HUES6 (cell line): ENCODE measurements around the gene TBC1D9B.

Experiments
- H3K27ac ChIP-seq: 2 replicates; pipeline ENCODE4 v1.7.0; 2013; ENCODE audit warnings: low read depth, mild to moderate bottlenecking, low read length, inconsistent platforms
- H3K27me3 ChIP-seq: 2 replicates; pipeline ENCODE4 v1.6.1; 2013; ENCODE audit warnings: low read length; ENCODE audit not compliant: control insufficient read depth, insufficient read depth
- H3K36me3 ChIP-seq: 2 replicates; pipeline ENCODE4 v1.6.1; 2013; ENCODE audit warnings: low read length; ENCODE audit not compliant: control insufficient read depth, insufficient read depth
- H3K4me1 ChIP-seq: 2 replicates; pipeline ENCODE4 v1.6.1; 2013; ENCODE audit warnings: low read length; ENCODE audit not compliant: control insufficient read depth, insufficient read depth
- H3K4me3 ChIP-seq: 2 replicates; pipeline ENCODE4 v1.5.1; 2013; ENCODE audit warnings: low read depth, low read length
- H3K9ac ChIP-seq: one replicate; pipeline ENCODE4 v1.6.1; 2013; ENCODE audit warnings: mild to moderate bottlenecking, low read length
- H3K9me3 ChIP-seq: 2 replicates; pipeline ENCODE4 v1.6.1; 2013; ENCODE audit warnings: low read depth, low read length; ENCODE audit not compliant: control insufficient read depth, insufficient read depth

Gene TBC1D9B

GRCh38 chr5:179893958-179894895 lies 13.5 kb downstream of the TBC1D9B start:
- Histone ChIP-seq H3K27ac (no peak overlapping the region), H3K4me1 (peaks cover 12% of the 10 kb centered on the region; the same call in 1 of the 2 replicates), H3K9ac (no peak overlapping the region), H3K4me3 (no peak overlapping the region), H3K36me3 (peaks cover 74% of the 10 kb centered on the region), H3K27me3 (no peaks in the 10 kb centered on the region), H3K9me3 (no peaks in the 10 kb centered on the region)

- Histone ChIP-seq H3K9me3 (no peaks in the 10 kb centered on the region), H3K27ac (no peak overlapping the region), H3K4me3 (no peak overlapping the region), H3K4me1 (peaks cover 12% of the 10 kb centered on the region; the same call in 1 of the 2 replicates), H3K9ac (no peak overlapping the region), H3K27me3 (no peaks in the 10 kb centered on the region), H3K36me3 (peaks cover 74% of the 10 kb centered on the region)
Observed at GRCh38 chr5:179893076-179893957, 14.4 kb downstream of the TBC1D9B start.

DNA sequence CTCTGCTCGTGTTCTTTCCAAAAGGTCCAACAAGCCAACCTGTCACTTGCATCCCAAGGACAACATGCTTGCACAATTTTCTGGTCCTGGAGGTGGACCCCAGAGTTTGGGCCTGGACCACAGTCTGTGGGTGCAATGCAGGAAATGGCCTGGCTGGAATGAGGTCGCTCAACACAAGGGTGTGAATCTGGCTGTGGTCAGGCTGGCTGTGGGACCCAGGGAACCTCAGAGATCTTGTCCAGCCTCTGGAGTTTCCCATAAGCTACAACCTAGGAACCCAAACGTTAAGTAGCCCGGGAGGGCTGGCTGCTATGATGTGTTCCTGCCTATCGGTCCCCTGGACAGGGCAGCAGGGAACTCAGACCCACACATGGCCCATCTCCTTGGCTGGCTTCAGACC lies 15.4 kb downstream of the TBC1D9B start:
- Histone ChIP-seq H3K36me3 (peaks cover 78% of the 10 kb centered on the region), H3K27me3 (no peaks in the 10 kb centered on the region), H3K4me3 (no peak overlapping the region), H3K9me3 (no peaks in the 10 kb centered on the region), H3K27ac (no peak overlapping the region), H3K9ac (no peak overlapping the region), H3K4me1 (peaks cover 12% of the 10 kb centered on the region; the same call in 1 of the 2 replicates)

GRCh38 chr5:179890751-179891682 lies 16.7 kb downstream of the TBC1D9B start:
- peaks cover 85% of the 10 kb centered on the region for H3K36me3 ChIP-seq
- H3K9ac ChIP-seq = no peak overlapping the region
- H3K27me3 ChIP-seq = no peaks in the 10 kb centered on the region
- no peaks in the 10 kb centered on the region for H3K9me3 ChIP-seq
- H3K4me3 ChIP-seq = no peak overlapping the region
- H3K4me1 ChIP-seq = peaks cover 9% of the 10 kb centered on the region; the same call in 1 of the 2 replicates
- no peak overlapping the region for H3K27ac ChIP-seq

DNA sequence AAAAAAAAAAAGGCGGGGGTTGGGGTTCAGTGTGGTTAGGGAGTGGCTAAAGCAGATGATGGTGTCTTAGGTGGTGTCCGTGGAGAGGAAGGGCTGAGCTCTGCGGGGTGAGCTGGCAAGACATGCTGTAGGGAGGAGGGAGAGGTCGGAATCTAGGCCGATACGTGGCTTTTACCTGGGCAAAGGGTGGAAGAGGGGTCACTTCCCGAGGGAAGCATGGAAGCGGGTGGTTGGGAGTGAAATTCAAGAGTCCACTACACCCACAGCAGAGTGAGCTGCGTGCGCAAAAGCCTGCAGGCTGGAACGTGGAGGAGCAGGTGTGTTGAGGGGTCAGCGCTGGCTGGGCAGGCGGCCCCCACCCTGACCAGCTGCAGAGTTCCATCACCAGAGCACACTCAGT lies 17.8 kb downstream of the TBC1D9B start:
- H3K9ac ChIP-seq = no peak overlapping the region
- H3K4me1 ChIP-seq = no peaks in the 10 kb centered on the region
- H3K36me3 ChIP-seq = peaks cover 91% of the 10 kb centered on the region
- no peak overlapping the region for H3K4me3 ChIP-seq
- peaks cover 1% of the 10 kb centered on the region; the same call in 1 of the 2 replicates for H3K9me3 ChIP-seq
- H3K27ac ChIP-seq = no peak overlapping the region
- H3K27me3 ChIP-seq = no peaks in the 10 kb centered on the region

- H3K4me3 ChIP-seq = no peak overlapping the region
- peaks cover 93% of the 10 kb centered on the region for H3K36me3 ChIP-seq
- no peaks in the 10 kb centered on the region for H3K27me3 ChIP-seq
- no peaks in the 10 kb centered on the region for H3K4me1 ChIP-seq
- no peak overlapping the region for H3K9ac ChIP-seq
- no peak overlapping the region for H3K27ac ChIP-seq
- H3K9me3 ChIP-seq = peaks cover 21% of the 10 kb centered on the region
Observed at GRCh38 chr5:179887802-179888201, 19.9 kb downstream of the TBC1D9B start.

- H3K27ac ChIP-seq = no peak overlapping the region
- no peak overlapping the region for H3K4me3 ChIP-seq
- H3K9me3 ChIP-seq = peaks cover 28% of the 10 kb centered on the region
- peaks cover 92% of the 10 kb centered on the region for H3K36me3 ChIP-seq
- no peak overlapping the region for H3K9ac ChIP-seq
- H3K27me3 ChIP-seq = no peaks in the 10 kb centered on the region
- no peaks in the 10 kb centered on the region for H3K4me1 ChIP-seq
Observed at GRCh38 chr5:179887095-179887494, 20.6 kb downstream of the TBC1D9B start.

DNA sequence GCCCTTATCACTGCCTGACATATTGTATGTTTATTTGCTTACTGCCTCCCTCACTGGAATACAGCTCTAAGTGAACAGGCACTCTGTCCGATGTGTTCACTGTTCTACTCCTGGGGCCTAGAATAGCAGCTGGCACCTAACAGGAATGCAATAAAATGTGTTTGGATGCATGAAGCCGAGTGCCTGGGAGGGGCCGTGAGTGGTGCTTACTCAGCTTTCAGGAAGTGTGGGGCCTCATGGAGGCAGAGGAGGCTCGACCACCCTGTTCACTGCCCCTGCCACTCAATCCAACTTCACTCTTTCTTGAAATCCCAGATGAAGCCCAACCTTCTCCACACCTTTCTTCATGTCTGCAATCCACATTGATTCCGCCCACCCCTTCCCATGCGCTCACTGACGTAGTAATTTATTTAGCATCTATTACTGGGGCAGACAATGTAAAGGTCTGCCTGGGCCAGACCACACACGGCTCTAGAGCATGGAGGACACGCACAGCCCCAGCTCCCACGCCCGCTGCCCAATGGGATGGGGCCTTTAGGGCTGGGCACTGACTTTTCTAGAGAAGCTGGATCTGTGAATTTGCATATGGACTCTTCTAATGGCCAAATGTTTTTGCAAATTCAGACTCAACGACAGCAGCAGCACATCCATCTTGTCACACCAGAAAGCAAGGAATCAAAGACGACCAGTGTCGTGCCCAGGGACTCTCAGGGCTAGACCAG lies 21.3 kb downstream of the TBC1D9B start:
- H3K4me3 ChIP-seq = no peak overlapping the region
- no peak overlapping the region for H3K9ac ChIP-seq
- H3K36me3 ChIP-seq = peaks cover 85% of the 10 kb centered on the region
- peaks cover 29% of the 10 kb centered on the region for H3K9me3 ChIP-seq
- no peaks in the 10 kb centered on the region for H3K27me3 ChIP-seq
- H3K27ac ChIP-seq = no peak overlapping the region
- no peaks in the 10 kb centered on the region for H3K4me1 ChIP-seq

DNA sequence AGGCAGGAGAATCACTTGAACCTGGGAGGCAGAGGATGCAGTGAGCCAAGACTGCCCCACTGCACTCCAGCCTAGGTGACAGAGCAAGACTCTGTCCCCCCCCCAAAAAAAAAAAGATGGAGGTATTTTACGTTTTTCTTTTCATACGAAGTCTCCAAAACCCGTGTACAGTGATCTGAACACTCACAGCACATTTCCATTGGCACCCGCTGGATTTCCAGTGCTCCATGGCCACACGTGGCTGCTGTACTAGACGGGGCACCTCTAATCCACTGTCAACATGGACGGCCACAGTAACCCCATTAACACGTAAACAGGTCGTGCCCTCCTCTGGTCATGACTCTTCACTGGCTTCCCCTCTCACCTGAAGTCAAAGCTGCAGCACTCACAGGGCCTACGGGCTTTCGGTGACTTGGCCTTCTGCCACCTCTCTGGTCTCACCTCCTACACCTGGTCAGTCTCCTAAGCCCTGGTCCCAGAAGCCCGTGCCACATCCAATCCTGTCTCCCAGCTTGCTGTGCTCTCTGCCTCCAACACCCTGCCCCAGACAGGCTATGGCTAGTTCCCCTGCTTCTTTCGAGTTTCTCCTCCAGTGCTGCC lies 22.1 kb downstream of the TBC1D9B start:
- H3K4me3 ChIP-seq = no peak overlapping the region
- no peaks in the 10 kb centered on the region for H3K27me3 ChIP-seq
- H3K36me3 ChIP-seq = peaks cover 78% of the 10 kb centered on the region
- H3K9me3 ChIP-seq = peaks cover 29% of the 10 kb centered on the region
- no peaks in the 10 kb centered on the region for H3K4me1 ChIP-seq
- H3K9ac ChIP-seq = no peak overlapping the region
- no peak overlapping the region for H3K27ac ChIP-seq
